ENCODE data around the gene TMEM42.

The TMEM42 gene

DNA sequence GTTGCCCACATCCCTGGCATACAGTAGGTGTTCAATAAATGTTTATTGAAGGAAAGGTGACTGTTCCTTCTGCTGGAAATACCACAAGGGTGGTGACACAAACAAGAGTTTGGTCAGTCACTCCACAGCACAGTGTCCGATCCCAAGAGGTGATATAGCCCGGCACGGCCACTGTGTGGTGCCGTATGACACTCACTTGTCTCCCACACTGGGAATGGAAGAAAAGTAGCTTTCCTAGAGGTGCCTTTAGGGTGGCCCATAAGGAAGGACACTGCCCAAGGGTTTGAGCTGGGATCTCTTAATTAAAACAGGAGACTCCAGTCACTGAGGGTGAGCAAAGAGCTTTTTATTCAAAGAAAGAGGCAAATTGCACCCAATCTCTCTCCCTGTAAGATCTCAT is 53.2 kb downstream of the TMEM42 start:
- no peak for DNase-seq

Data from activated CD4-positive, alpha-beta T cell treated with anti-CD3 and anti-CD28 coated beads, Interleukin-2, amount 50 U/mL, for 16 hours (primary cell).